ENCODE data around the gene BACH2. TPM values are rescaled to one million over a fixed set of nuclear protein-coding genes. Genes with fewer than 3 reads are reported as not detected.

The BACH2 gene
- total RNA-seq, 2 donors from 2014 or later: 53.7 to 69.9 TPM

- Mint-ChIP-seq H3K27me3 (no peaks in the 10 kb centered on the region), H3K4me3 (peak overlapping the region; percentile 7), H3K4me1 (peaks cover 19% of the 10 kb centered on the region), H3K36me3 (ENCODE audit: low read depth) (peaks cover 3% of the 10 kb centered on the region), H3K27ac (peak overlapping the region; percentile 60)
- DNase-seq (peak in 2 of 3 donors; percentile 21 to 30), ATAC-seq (peak; percentile 89)
- no peaks in the 10 kb centered on the region for H3K9me3 ChIP-seq (ENCODE audit: control insufficient read depth, low read length, poor library complexity, severe bottlenecking)
These were observed 185.7 kb downstream of the BACH2 start for GRCh38 chr6:90110971-90111370.

- no peak for DNase-seq
- peak overlapping the region; percentile 37 for H3K4me3 Mint-ChIP-seq
- H3K27ac Mint-ChIP-seq: peak overlapping the region; percentile 2
- peaks cover 24% of the 10 kb centered on the region for H3K4me1 Mint-ChIP-seq
- no peaks in the 10 kb centered on the region for H3K9me3 ChIP-seq (ENCODE audit: control insufficient read depth, low read length, poor library complexity, severe bottlenecking)
- ATAC-seq: peak; percentile 25
- H3K27me3 Mint-ChIP-seq: no peaks in the 10 kb centered on the region
- peaks cover 3% of the 10 kb centered on the region for H3K36me3 Mint-ChIP-seq (ENCODE audit: low read depth)
These were observed 187.5 kb downstream of the BACH2 start for GRCh38 chr6:90109141-90109540.

- DNase-seq (no peak), ATAC-seq (peak; percentile 46)
- H3K36me3 Mint-ChIP-seq (ENCODE audit: low read depth): no peaks in the 10 kb centered on the region
- H3K4me3 Mint-ChIP-seq: no peak overlapping the region
- no peaks in the 10 kb centered on the region for H3K27me3 Mint-ChIP-seq
- peak overlapping the region; percentile 83 for H3K27ac Mint-ChIP-seq
- H3K9me3 ChIP-seq (ENCODE audit: control insufficient read depth, low read length, poor library complexity, severe bottlenecking): no peaks in the 10 kb centered on the region
- H3K4me1 Mint-ChIP-seq: peaks cover 38% of the 10 kb centered on the region
These were observed 188.8 kb downstream of the BACH2 start for GRCh38 chr6:90107771-90108282.

GRCh38 chr6:90107371-90107770, 189.3 kb downstream of the BACH2 start:
- ATAC-seq (no peak), DNase-seq (no peak)
- Mint-ChIP-seq H3K4me3 (no peak overlapping the region), H3K4me1 (peaks cover 39% of the 10 kb centered on the region), H3K27me3 (no peaks in the 10 kb centered on the region), H3K36me3 (ENCODE audit: low read depth) (no peaks in the 10 kb centered on the region), H3K27ac (peak overlapping the region; percentile 83)
- no peaks in the 10 kb centered on the region for H3K9me3 ChIP-seq (ENCODE audit: control insufficient read depth, low read length, poor library complexity, severe bottlenecking)

DNA sequence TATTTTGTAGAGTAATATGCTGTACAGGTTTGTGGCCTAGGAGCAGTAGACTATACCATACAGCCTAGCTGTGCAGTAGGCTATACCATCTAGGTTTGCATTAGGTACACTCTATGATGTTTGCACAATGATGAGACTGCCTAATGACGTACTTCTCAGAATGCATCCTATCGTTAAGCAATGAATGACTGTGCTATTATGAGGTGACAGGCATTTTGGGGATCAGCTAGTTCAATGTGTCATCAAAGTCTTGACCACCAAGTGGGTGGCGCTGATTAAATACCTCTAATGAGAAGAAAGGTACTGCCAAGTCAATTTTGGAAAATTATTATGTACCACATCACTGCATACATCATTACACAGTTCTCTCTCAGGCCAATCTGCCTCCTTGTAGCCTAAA, 190.2 kb downstream of the BACH2 start:
- Mint-ChIP-seq H3K36me3 (ENCODE audit: low read depth) (no peaks in the 10 kb centered on the region), H3K27ac (no peak overlapping the region), H3K27me3 (no peaks in the 10 kb centered on the region), H3K4me3 (no peak overlapping the region), H3K4me1 (peaks cover 37% of the 10 kb centered on the region)
- ATAC-seq: no peak
- DNase-seq: no peak
- no peaks in the 10 kb centered on the region for H3K9me3 ChIP-seq (ENCODE audit: control insufficient read depth, low read length, poor library complexity, severe bottlenecking)

DNA sequence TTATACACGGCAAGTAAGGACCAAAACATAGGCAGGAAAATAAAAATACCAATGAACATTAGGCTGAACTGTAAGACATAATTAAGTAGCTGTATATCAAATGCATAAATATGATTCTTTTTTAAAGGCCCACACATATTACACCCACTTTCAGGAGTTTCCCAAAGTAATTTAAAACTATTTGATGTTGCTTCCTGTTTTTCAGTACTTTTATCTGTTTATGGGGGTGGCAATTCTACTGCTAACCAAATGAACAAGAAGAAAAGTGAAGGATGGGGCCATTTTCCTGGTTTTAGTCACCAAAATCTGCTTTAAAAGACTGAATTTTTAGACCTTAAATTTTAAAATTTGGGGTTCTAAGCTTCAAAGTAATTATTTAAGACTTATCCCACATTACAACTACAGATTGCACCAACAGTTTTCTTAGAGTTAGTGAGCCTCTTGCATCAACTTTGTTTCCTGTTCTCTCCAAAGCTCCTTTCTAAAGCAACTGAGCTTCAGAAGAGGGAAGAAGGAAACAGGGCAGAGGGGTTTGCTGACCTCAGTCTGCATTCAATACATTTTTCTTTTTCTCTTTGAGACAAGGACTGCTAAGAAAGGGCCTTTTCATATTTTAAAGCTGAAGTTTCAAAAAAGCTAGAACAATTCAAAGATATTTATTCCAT, 191.0 kb downstream of the BACH2 start:
- Mint-ChIP-seq H3K4me1 (peaks cover 33% of the 10 kb centered on the region), H3K27me3 (no peaks in the 10 kb centered on the region), H3K36me3 (ENCODE audit: low read depth) (no peaks in the 10 kb centered on the region), H3K27ac (no peak overlapping the region), H3K4me3 (no peak overlapping the region)
- no peaks in the 10 kb centered on the region for H3K9me3 ChIP-seq (ENCODE audit: control insufficient read depth, low read length, poor library complexity, severe bottlenecking)
- DNase-seq (no peak), ATAC-seq (no peak)

GRCh38 chr6:90103056-90103800, 193.4 kb downstream of the BACH2 start:
- Mint-ChIP-seq H3K36me3 (ENCODE audit: low read depth) (no peaks in the 10 kb centered on the region), H3K27me3 (no peaks in the 10 kb centered on the region), H3K4me1 (peaks cover 33% of the 10 kb centered on the region), H3K4me3 (peak overlapping the region; percentile 91), H3K27ac (peak overlapping the region; percentile 87)
- DNase-seq (no peak), ATAC-seq (peak; percentile 81)
- no peaks in the 10 kb centered on the region for H3K9me3 ChIP-seq (ENCODE audit: control insufficient read depth, low read length, poor library complexity, severe bottlenecking)

DNA sequence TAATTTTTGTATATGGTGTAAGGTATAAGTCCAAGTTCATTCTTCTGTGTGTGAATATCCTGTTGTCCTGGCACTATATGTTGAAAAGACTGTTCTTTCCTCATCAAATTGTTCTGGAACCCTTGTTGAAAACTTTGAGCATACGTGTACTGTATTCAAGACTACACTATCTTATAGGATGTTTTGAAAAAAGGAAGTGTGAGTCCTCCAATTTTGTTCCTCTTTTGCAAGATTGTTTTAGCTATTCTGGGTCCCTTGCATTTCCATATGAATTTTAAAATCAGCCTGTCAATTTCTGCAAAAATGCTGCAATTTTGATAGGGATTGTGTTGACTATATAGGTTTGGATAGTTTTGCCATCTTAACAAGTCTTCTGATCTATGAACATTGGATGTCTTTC, 195.2 kb downstream of the BACH2 start:
- H3K27me3 Mint-ChIP-seq: no peaks in the 10 kb centered on the region
- H3K4me3 Mint-ChIP-seq: no peak overlapping the region
- no peak for DNase-seq
- H3K27ac Mint-ChIP-seq: no peak overlapping the region
- peaks cover 44% of the 10 kb centered on the region for H3K4me1 Mint-ChIP-seq
- H3K9me3 ChIP-seq (ENCODE audit: control insufficient read depth, low read length, poor library complexity, severe bottlenecking): no peaks in the 10 kb centered on the region
- ATAC-seq: no peak
- no peaks in the 10 kb centered on the region for H3K36me3 Mint-ChIP-seq (ENCODE audit: low read depth)

DNA sequence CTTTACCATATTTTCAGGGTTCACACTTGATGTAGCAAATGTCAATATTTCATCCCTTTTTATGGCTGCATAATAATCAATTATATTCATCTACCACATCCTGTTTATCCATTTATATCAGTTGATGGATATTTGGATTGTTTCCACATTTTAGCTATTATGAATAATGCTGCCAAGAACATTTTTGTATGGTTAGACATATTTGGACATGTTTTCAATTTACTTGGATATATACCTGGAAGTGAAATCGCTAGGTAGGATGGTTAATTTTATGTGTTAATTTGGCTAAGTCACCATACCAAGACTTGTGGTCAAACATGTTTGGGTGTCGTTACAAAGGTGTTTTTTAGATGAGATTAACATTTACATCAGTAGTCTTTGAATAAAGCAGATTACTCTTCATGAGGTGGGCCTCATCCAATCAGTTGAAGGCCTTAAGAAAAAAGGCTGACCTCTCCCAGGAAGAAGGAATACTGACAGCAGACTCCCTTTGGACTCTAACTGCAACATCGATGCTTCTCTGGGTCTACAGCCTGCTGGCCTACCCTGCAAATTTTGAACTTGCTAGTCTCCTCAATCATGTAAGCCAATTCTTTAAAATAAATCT, 196.5 kb downstream of the BACH2 start:
- no peaks in the 10 kb centered on the region for H3K9me3 ChIP-seq (ENCODE audit: control insufficient read depth, low read length, poor library complexity, severe bottlenecking)
- H3K27me3 Mint-ChIP-seq: no peaks in the 10 kb centered on the region
- H3K4me3 Mint-ChIP-seq: no peak overlapping the region
- peaks cover 56% of the 10 kb centered on the region for H3K4me1 Mint-ChIP-seq
- H3K27ac Mint-ChIP-seq: no peak overlapping the region
- ATAC-seq (no peak), DNase-seq (no peak)
- H3K36me3 Mint-ChIP-seq (ENCODE audit: low read depth): no peaks in the 10 kb centered on the region

GRCh38 chr6:90098627-90099026, 198.0 kb downstream of the BACH2 start:
- Mint-ChIP-seq H3K27me3 (no peaks in the 10 kb centered on the region), H3K4me3 (no peak overlapping the region), H3K36me3 (ENCODE audit: low read depth) (no peaks in the 10 kb centered on the region), H3K27ac (peak overlapping the region; percentile 61), H3K4me1 (peaks cover 51% of the 10 kb centered on the region)
- ATAC-seq: no peak
- no peak for DNase-seq
- H3K9me3 ChIP-seq (ENCODE audit: control insufficient read depth, low read length, poor library complexity, severe bottlenecking): no peaks in the 10 kb centered on the region

GRCh38 chr6:90098001-90098531, 198.6 kb downstream of the BACH2 start:
- no peaks in the 10 kb centered on the region for H3K9me3 ChIP-seq (ENCODE audit: control insufficient read depth, low read length, poor library complexity, severe bottlenecking)
- Mint-ChIP-seq H3K4me3 (no peak overlapping the region), H3K27me3 (no peaks in the 10 kb centered on the region), H3K27ac (peak overlapping the region; percentile 61), H3K36me3 (ENCODE audit: low read depth) (no peaks in the 10 kb centered on the region), H3K4me1 (peaks cover 45% of the 10 kb centered on the region)
- DNase-seq (no peak), ATAC-seq (peak; percentile 56)

- ATAC-seq (no peak), DNase-seq (no peak)
- Mint-ChIP-seq H3K36me3 (ENCODE audit: low read depth) (no peaks in the 10 kb centered on the region), H3K27me3 (no peaks in the 10 kb centered on the region), H3K4me1 (peaks cover 41% of the 10 kb centered on the region), H3K4me3 (no peak overlapping the region), H3K27ac (no peak overlapping the region)
- no peaks in the 10 kb centered on the region for H3K9me3 ChIP-seq (ENCODE audit: control insufficient read depth, low read length, poor library complexity, severe bottlenecking)
These were observed 199.3 kb downstream of the BACH2 start for GRCh38 chr6:90097356-90097755.

DNA sequence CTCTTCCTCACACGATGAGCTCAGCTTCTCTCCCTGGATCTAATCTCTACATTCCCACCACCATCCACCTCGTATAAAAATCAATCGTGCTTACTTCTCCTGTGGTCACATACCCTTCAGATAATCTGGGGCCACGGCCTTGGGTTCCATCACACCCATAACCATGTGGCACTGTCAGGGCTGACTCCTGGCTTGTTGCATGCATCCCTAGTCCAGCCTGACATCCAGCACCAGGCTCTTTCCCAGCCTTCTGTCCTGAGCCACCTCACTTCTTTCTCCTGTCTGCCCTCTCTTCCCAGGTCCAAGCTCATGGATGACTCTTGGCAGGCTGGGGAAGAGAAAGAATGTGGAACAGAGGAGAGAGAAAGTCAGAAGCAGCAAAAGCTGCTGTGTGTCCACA, 199.8 kb downstream of the BACH2 start:
- Mint-ChIP-seq H3K36me3 (ENCODE audit: low read depth) (no peaks in the 10 kb centered on the region), H3K27ac (no peak overlapping the region), H3K4me1 (peaks cover 41% of the 10 kb centered on the region), H3K4me3 (no peak overlapping the region), H3K27me3 (no peaks in the 10 kb centered on the region)
- no peaks in the 10 kb centered on the region for H3K9me3 ChIP-seq (ENCODE audit: control insufficient read depth, low read length, poor library complexity, severe bottlenecking)
- no peak for ATAC-seq
- DNase-seq: no peak

Data from T-helper 17 cell (primary cell).